ENCODE data around the gene EPAS1.

Gene EPAS1

GRCh38 chr2:46310446-46310845, 13.2 kb downstream of the EPAS1 start:
- H3K4me3 ChIP-seq (ENCODE audit: low read depth, low read length), result no peak overlapping the region
- peaks cover 4% of the 10 kb centered on the region; the same call in 1 of the 2 replicates for H3K4me1 ChIP-seq (ENCODE audit: control insufficient read depth, insufficient read depth, low read length)
- H3K27me3 ChIP-seq (ENCODE audit: control insufficient read depth, insufficient read depth, low read length), result no peaks in the 10 kb centered on the region
- H3K36me3 ChIP-seq (ENCODE audit: control insufficient read depth, insufficient read depth, low read length), result no peaks in the 10 kb centered on the region
- H3K27ac ChIP-seq (ENCODE audit: low read depth, low read length), result no peak overlapping the region
- no peak overlapping the region for H3K9ac ChIP-seq (ENCODE audit: low read length)
- H3K9me3 ChIP-seq (ENCODE audit: control insufficient read depth, insufficient read depth, low read depth, low read length), result 0 out of 2 replicates have a peak, but pooled peaks cover under 1% of the 10 kb centered on the region

- no peak overlapping the region for H3K27ac ChIP-seq (ENCODE audit: low read depth, low read length)
- no peaks in the 10 kb centered on the region for H3K36me3 ChIP-seq (ENCODE audit: control insufficient read depth, insufficient read depth, low read length)
- no peaks in the 10 kb centered on the region for H3K9me3 ChIP-seq (ENCODE audit: control insufficient read depth, insufficient read depth, low read depth, low read length)
- H3K4me1 ChIP-seq (ENCODE audit: control insufficient read depth, insufficient read depth, low read length), result no peaks in the 10 kb centered on the region
- H3K4me3 ChIP-seq (ENCODE audit: low read depth, low read length), result no peak overlapping the region
- no peak overlapping the region for H3K9ac ChIP-seq (ENCODE audit: low read length)
- H3K27me3 ChIP-seq (ENCODE audit: control insufficient read depth, insufficient read depth, low read length), result no peaks in the 10 kb centered on the region
Measured at GRCh38 chr2:46311651-46312223, 14.5 kb downstream of the EPAS1 start.

GRCh38 chr2:46313063-46313462, 15.9 kb downstream of the EPAS1 start:
- H3K9ac ChIP-seq (ENCODE audit: low read length), result no peak overlapping the region
- H3K27me3 ChIP-seq (ENCODE audit: control insufficient read depth, insufficient read depth, low read length), result no peaks in the 10 kb centered on the region
- no peaks in the 10 kb centered on the region for H3K4me1 ChIP-seq (ENCODE audit: control insufficient read depth, insufficient read depth, low read length)
- H3K4me3 ChIP-seq (ENCODE audit: low read depth, low read length), result no peak overlapping the region
- no peaks in the 10 kb centered on the region for H3K9me3 ChIP-seq (ENCODE audit: control insufficient read depth, insufficient read depth, low read depth, low read length)
- no peaks in the 10 kb centered on the region for H3K36me3 ChIP-seq (ENCODE audit: control insufficient read depth, insufficient read depth, low read length)
- H3K27ac ChIP-seq (ENCODE audit: low read depth, low read length), result no peak overlapping the region

- no peaks in the 10 kb centered on the region for H3K27me3 ChIP-seq (ENCODE audit: control insufficient read depth, insufficient read depth, low read length)
- no peaks in the 10 kb centered on the region for H3K4me1 ChIP-seq (ENCODE audit: control insufficient read depth, insufficient read depth, low read length)
- H3K4me3 ChIP-seq (ENCODE audit: low read depth, low read length), result no peak overlapping the region
- no peaks in the 10 kb centered on the region for H3K36me3 ChIP-seq (ENCODE audit: control insufficient read depth, insufficient read depth, low read length)
- H3K9me3 ChIP-seq (ENCODE audit: control insufficient read depth, insufficient read depth, low read depth, low read length), result no peaks in the 10 kb centered on the region
- H3K9ac ChIP-seq (ENCODE audit: low read length), result no peak overlapping the region
- H3K27ac ChIP-seq (ENCODE audit: low read depth, low read length), result no peak overlapping the region
Measured at GRCh38 chr2:46314065-46314835, 17.0 kb downstream of the EPAS1 start.

GRCh38 chr2:46315103-46315890, 18.1 kb downstream of the EPAS1 start:
- Histone ChIP-seq H3K36me3 (ENCODE audit: control insufficient read depth, insufficient read depth, low read length) (no peaks in the 10 kb centered on the region), H3K9me3 (ENCODE audit: control insufficient read depth, insufficient read depth, low read depth, low read length) (no peaks in the 10 kb centered on the region), H3K4me1 (ENCODE audit: control insufficient read depth, insufficient read depth, low read length) (peaks cover 5% of the 10 kb centered on the region), H3K27me3 (ENCODE audit: control insufficient read depth, insufficient read depth, low read length) (no peaks in the 10 kb centered on the region), H3K4me3 (ENCODE audit: low read depth, low read length) (no peak overlapping the region), H3K9ac (ENCODE audit: low read length) (no peak overlapping the region), H3K27ac (ENCODE audit: low read depth, low read length) (no peak overlapping the region)

- Histone ChIP-seq H3K9ac (ENCODE audit: low read length) (no peak overlapping the region), H3K4me1 (ENCODE audit: control insufficient read depth, insufficient read depth, low read length) (peaks cover 20% of the 10 kb centered on the region), H3K4me3 (ENCODE audit: low read depth, low read length) (no peak overlapping the region)
Measured at GRCh38 chr2:46317094-46317486, 19.9 kb downstream of the EPAS1 start.

GRCh38 chr2:46318579-46319460, 21.6 kb downstream of the EPAS1 start:
- no peaks in the 10 kb centered on the region for H3K9me3 ChIP-seq (ENCODE audit: control insufficient read depth, insufficient read depth, low read depth, low read length)
- no peaks in the 10 kb centered on the region for H3K27me3 ChIP-seq (ENCODE audit: control insufficient read depth, insufficient read depth, low read length)
- H3K4me1 ChIP-seq (ENCODE audit: control insufficient read depth, insufficient read depth, low read length), result peaks cover 20% of the 10 kb centered on the region
- H3K27ac ChIP-seq (ENCODE audit: low read depth, low read length), result no peak overlapping the region
- H3K9ac ChIP-seq (ENCODE audit: low read length), result no peak overlapping the region
- no peak overlapping the region for H3K4me3 ChIP-seq (ENCODE audit: low read depth, low read length)
- no peaks in the 10 kb centered on the region for H3K36me3 ChIP-seq (ENCODE audit: control insufficient read depth, insufficient read depth, low read length)

More at GRCh38 chr2:46317094-46317486, 19.9 kb downstream of the EPAS1 start:
- Histone ChIP-seq H3K9me3 (ENCODE audit: control insufficient read depth, insufficient read depth, low read depth, low read length) (no peaks in the 10 kb centered on the region), H3K27me3 (ENCODE audit: control insufficient read depth, insufficient read depth, low read length) (no peaks in the 10 kb centered on the region), H3K27ac (ENCODE audit: low read depth, low read length) (no peak overlapping the region), H3K36me3 (ENCODE audit: control insufficient read depth, insufficient read depth, low read length) (no peaks in the 10 kb centered on the region)

- Histone ChIP-seq H3K4me1 (ENCODE audit: control insufficient read depth, insufficient read depth, low read length) (peaks cover 20% of the 10 kb centered on the region), H3K27ac (ENCODE audit: low read depth, low read length) (no peak overlapping the region), H3K27me3 (ENCODE audit: control insufficient read depth, insufficient read depth, low read length) (no peaks in the 10 kb centered on the region), H3K9ac (ENCODE audit: low read length) (no peak overlapping the region), H3K9me3 (ENCODE audit: control insufficient read depth, insufficient read depth, low read depth, low read length) (no peaks in the 10 kb centered on the region), H3K36me3 (ENCODE audit: control insufficient read depth, insufficient read depth, low read length) (no peaks in the 10 kb centered on the region), H3K4me3 (ENCODE audit: low read depth, low read length) (no peak overlapping the region)
Measured at GRCh38 chr2:46319711-46320110, 22.5 kb downstream of the EPAS1 start.

GRCh38 chr2:46320141-46320567, 22.9 kb downstream of the EPAS1 start:
- no peaks in the 10 kb centered on the region for H3K36me3 ChIP-seq (ENCODE audit: control insufficient read depth, insufficient read depth, low read length)
- H3K9me3 ChIP-seq (ENCODE audit: control insufficient read depth, insufficient read depth, low read depth, low read length), result no peaks in the 10 kb centered on the region
- no peak overlapping the region for H3K9ac ChIP-seq (ENCODE audit: low read length)
- peaks cover 20% of the 10 kb centered on the region for H3K4me1 ChIP-seq (ENCODE audit: control insufficient read depth, insufficient read depth, low read length)
- H3K27me3 ChIP-seq (ENCODE audit: control insufficient read depth, insufficient read depth, low read length), result no peaks in the 10 kb centered on the region
- H3K27ac ChIP-seq (ENCODE audit: low read depth, low read length), result no peak overlapping the region
- H3K4me3 ChIP-seq (ENCODE audit: low read depth, low read length), result no peak overlapping the region

- H3K27ac ChIP-seq (ENCODE audit: low read depth, low read length), result no peak overlapping the region
- no peaks in the 10 kb centered on the region for H3K27me3 ChIP-seq (ENCODE audit: control insufficient read depth, insufficient read depth, low read length)
- H3K9me3 ChIP-seq (ENCODE audit: control insufficient read depth, insufficient read depth, low read depth, low read length), result no peaks in the 10 kb centered on the region
- H3K4me3 ChIP-seq (ENCODE audit: low read depth, low read length), result no peak overlapping the region
- H3K9ac ChIP-seq (ENCODE audit: low read length), result no peak overlapping the region
- no peaks in the 10 kb centered on the region for H3K36me3 ChIP-seq (ENCODE audit: control insufficient read depth, insufficient read depth, low read length)
- H3K4me1 ChIP-seq (ENCODE audit: control insufficient read depth, insufficient read depth, low read length), result peaks cover 20% of the 10 kb centered on the region
Measured at GRCh38 chr2:46323730-46324129, 26.5 kb downstream of the EPAS1 start.
